ENCODE measurements around the gene CASP8AP2. TPM values are rescaled to one million over a fixed set of nuclear protein-coding genes. Genes with fewer than 3 reads are reported as not detected.

CASP8AP2 gene
- total and polyA plus RNA-seq, 9 of the 15 experiments (the other 6 are each of a cell fraction or from before 2014, with no cell fraction given), result 10.6 to 30.0 (median 19.1) TPM

DNA sequence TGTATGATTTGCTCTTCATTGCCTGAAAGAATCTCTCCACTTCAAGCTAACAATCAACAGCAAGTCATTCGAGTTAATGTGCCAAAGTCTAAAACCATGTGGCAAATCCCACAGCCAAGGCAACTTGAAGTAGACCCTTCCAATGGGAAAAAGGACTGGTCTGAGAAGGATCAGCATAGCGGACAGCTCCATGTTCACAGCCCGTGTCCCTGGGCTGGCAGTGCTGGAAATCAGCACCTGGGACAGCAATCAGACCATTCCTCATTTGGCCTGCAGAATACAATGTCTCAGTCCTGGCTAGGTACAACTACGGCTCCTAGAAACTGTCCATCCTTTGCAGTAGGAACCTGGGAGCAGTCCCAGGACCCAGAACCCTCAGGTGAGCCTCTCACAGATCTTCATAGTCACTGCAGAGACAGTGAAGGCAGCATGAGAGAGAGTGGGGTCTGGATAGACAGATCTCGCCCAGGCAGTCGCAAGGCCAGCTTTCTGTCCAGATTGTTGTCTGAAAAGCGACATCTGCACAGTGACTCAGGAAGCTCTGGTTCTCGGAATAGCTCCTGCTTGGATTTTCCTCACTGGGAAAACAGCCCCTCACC, 65.7 kb downstream of the CASP8AP2 start (continued):
- TF ChIP-seq, protein P1, sequence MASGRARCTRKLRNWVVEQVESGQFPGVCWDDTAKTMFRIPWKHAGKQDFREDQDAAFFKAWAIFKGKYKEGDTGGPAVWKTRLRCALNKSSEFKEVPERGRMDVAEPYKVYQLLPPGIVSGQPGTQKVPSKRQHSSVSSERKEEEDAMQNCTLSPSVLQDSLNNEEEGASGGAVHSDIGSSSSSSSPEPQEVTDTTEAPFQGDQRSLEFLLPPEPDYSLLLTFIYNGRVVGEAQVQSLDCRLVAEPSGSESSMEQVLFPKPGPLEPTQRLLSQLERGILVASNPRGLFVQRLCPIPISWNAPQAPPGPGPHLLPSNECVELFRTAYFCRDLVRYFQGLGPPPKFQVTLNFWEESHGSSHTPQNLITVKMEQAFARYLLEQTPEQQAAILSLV (tag; IDR thresholded peaks at IDR 0.05), result no peak
- TF ChIP-seq NFE2L1 (tag; IDR thresholded peaks at IDR 0.05; ENCODE audit: borderline replicate concordance, low read depth) (no peak), MTA1 (IDR thresholded peaks at IDR 0.05; ENCODE audit: borderline replicate concordance) (no peak), MAZ (CRISPR knock-in tag; conservative IDR thresholded peaks at IDR 0.05 in 1 of 2, IDR thresholded peaks at IDR 0.05 in 1 of 2) (peak in 1 of 2 experiments; percentile 72; a peak in 2 of 4 replicates), ESRRA (IDR thresholded peaks at IDR 0.05; ENCODE audit: borderline replicate concordance, low read depth) (no peak), PCBP2 (IDR thresholded peaks at IDR 0.05; ENCODE audit: low read depth, low read length, poor library complexity, severe bottlenecking) (no peak), ZNF431 (CRISPR knock-in tag; IDR thresholded peaks at IDR 0.05) (no peak), DMBX1 (CRISPR knock-in tag; IDR thresholded peaks at IDR 0.05; ENCODE audit: borderline replicate concordance) (peak; percentile 48; the same call in 1 of the 2 replicates), NCOA4 (IDR thresholded peaks at IDR 0.05; ENCODE audit: partially characterized antibody) (no peak), ZNF644 (tag; IDR thresholded peaks at IDR 0.05; ENCODE audit: low read depth) (0 out of 2 replicates have a peak, but pooled peaks have one; percentile 42), RBM34 (IDR thresholded peaks at IDR 0.05; ENCODE audit: borderline replicate concordance, insufficient read depth, low read length) (no peak), ZKSCAN8 (CRISPR knock-in tag; IDR thresholded peaks at IDR 0.05) (no peak), PCBP1 (IDR thresholded peaks at IDR 0.05; ENCODE audit: low read depth, low read length, poor library complexity, severe bottlenecking) (no peak)
- TF ChIP-seq, protein P2, sequence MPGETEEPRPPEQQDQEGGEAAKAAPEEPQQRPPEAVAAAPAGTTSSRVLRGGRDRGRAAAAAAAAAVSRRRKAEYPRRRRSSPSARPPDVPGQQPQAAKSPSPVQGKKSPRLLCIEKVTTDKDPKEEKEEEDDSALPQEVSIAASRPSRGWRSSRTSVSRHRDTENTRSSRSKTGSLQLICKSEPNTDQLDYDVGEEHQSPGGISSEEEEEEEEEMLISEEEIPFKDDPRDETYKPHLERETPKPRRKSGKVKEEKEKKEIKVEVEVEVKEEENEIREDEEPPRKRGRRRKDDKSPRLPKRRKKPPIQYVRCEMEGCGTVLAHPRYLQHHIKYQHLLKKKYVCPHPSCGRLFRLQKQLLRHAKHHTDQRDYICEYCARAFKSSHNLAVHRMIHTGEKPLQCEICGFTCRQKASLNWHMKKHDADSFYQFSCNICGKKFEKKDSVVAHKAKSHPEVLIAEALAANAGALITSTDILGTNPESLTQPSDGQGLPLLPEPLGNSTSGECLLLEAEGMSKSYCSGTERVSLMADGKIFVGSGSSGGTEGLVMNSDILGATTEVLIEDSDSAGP (CRISPR knock-in tag; IDR thresholded peaks at IDR 0.05), result no peak
- TF ChIP-seq, protein P3, sequence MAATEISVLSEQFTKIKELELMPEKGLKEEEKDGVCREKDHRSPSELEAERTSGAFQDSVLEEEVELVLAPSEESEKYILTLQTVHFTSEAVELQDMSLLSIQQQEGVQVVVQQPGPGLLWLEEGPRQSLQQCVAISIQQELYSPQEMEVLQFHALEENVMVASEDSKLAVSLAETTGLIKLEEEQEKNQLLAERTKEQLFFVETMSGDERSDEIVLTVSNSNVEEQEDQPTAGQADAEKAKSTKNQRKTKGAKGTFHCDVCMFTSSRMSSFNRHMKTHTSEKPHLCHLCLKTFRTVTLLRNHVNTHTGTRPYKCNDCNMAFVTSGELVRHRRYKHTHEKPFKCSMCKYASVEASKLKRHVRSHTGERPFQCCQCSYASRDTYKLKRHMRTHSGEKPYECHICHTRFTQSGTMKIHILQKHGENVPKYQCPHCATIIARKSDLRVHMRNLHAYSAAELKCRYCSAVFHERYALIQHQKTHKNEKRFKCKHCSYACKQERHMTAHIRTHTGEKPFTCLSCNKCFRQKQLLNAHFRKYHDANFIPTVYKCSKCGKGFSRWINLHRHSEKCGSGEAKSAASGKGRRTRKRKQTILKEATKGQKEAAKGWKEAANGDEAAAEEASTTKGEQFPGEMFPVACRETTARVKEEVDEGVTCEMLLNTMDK (IDR thresholded peaks at IDR 0.05; ENCODE audit: borderline replicate concordance, insufficient read depth, low read depth, low read length, poor library complexity, severe bottlenecking), result no peak
- TF ChIP-seq, protein P4, sequence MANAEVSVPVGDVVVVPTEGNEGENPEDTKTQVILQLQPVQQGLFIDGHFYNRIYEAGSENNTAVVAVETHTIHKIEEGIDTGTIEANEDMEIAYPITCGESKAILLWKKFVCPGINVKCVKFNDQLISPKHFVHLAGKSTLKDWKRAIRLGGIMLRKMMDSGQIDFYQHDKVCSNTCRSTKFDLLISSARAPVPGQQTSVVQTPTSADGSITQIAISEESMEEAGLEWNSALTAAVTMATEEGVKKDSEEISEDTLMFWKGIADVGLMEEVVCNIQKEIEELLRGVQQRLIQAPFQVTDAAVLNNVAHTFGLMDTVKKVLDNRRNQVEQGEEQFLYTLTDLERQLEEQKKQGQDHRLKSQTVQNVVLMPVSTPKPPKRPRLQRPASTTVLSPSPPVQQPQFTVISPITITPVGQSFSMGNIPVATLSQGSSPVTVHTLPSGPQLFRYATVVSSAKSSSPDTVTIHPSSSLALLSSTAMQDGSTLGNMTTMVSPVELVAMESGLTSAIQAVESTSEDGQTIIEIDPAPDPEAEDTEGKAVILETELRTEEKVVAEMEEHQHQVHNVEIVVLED (CRISPR knock-in tag; IDR thresholded peaks at IDR 0.05), result no peak
- TF ChIP-seq, protein P5, sequence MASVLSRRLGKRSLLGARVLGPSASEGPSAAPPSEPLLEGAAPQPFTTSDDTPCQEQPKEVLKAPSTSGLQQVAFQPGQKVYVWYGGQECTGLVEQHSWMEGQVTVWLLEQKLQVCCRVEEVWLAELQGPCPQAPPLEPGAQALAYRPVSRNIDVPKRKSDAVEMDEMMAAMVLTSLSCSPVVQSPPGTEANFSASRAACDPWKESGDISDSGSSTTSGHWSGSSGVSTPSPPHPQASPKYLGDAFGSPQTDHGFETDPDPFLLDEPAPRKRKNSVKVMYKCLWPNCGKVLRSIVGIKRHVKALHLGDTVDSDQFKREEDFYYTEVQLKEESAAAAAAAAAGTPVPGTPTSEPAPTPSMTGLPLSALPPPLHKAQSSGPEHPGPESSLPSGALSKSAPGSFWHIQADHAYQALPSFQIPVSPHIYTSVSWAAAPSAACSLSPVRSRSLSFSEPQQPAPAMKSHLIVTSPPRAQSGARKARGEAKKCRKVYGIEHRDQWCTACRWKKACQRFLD (CRISPR knock-in tag; IDR thresholded peaks at IDR 0.05), result peak; percentile 46; the same call in 1 of the 2 replicates
- TF ChIP-seq, protein P6, sequence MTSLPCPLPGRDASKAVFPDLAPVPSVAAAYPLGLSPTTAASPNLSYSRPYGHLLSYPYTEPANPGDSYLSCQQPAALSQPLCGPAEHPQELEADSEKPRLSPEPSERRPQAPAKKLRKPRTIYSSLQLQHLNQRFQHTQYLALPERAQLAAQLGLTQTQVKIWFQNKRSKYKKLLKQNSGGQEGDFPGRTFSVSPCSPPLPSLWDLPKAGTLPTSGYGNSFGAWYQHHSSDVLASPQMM (CRISPR knock-in tag; IDR thresholded peaks at IDR 0.05), result no peak

All from K562 (cell line).